ENCODE data around the gene ARID1B.

Gene ARID1B

DNA sequence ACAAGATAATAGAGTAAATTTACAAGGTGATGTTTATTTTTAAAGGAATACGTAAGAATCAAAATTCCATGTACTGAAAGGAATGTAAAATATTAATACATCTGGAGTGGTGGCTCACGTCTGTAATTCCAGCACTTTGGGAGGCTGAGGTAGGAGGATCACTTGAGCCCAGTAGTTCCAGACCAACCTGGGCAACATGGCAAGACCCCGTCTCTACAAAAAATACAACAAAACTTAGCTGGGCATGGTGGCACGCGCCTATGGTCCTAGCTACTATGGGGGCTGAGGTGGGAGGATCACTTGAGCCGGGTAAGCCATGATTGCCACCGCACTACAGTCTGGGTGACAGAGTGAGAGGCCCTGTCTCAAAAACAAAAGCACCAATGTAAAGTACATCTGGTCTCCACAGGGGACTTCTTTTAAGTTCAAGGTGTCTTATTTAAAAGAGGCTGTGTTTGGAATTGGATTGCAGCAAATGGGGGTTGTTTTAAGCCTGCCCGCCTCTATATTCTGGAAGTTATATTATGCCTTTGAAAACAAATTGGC lies 36.9 kb downstream of the ARID1B start:
- TF ChIP-seq, protein P1, sequence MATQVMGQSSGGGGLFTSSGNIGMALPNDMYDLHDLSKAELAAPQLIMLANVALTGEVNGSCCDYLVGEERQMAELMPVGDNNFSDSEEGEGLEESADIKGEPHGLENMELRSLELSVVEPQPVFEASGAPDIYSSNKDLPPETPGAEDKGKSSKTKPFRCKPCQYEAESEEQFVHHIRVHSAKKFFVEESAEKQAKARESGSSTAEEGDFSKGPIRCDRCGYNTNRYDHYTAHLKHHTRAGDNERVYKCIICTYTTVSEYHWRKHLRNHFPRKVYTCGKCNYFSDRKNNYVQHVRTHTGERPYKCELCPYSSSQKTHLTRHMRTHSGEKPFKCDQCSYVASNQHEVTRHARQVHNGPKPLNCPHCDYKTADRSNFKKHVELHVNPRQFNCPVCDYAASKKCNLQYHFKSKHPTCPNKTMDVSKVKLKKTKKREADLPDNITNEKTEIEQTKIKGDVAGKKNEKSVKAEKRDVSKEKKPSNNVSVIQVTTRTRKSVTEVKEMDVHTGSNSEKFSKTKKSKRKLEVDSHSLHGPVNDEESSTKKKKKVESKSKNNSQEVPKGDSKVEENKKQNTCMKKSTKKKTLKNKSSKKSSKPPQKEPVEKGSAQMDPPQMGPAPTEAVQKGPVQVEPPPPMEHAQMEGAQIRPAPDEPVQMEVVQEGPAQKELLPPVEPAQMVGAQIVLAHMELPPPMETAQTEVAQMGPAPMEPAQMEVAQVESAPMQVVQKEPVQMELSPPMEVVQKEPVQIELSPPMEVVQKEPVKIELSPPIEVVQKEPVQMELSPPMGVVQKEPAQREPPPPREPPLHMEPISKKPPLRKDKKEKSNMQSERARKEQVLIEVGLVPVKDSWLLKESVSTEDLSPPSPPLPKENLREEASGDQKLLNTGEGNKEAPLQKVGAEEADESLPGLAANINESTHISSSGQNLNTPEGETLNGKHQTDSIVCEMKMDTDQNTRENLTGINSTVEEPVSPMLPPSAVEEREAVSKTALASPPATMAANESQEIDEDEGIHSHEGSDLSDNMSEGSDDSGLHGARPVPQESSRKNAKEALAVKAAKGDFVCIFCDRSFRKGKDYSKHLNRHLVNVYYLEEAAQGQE (IDR thresholded peaks at IDR 0.05; ENCODE audit: insufficient read depth in 1 of 2, low read depth in 2 of 2, low read length in 2 of 2), result no peak
- TF ChIP-seq POLR2AphosphoS5 (IDR thresholded peaks at IDR 0.05; ENCODE audit: low read depth, low read length), result no peak
- no peak for TF ChIP-seq SIN3A (IDR thresholded peaks at IDR 0.05; ENCODE audit: borderline replicate concordance, insufficient read depth, low read length)
- TF ChIP-seq FOXP2 (optimal IDR thresholded peaks at IDR 0.05; ENCODE audit: borderline replicate concordance, extremely low read depth, extremely low read length, insufficient read depth), result no peak
- TF ChIP-seq TAF1 (IDR thresholded peaks at IDR 0.05; ENCODE audit: borderline replicate concordance, insufficient read depth, low read length), result no peak

DNA sequence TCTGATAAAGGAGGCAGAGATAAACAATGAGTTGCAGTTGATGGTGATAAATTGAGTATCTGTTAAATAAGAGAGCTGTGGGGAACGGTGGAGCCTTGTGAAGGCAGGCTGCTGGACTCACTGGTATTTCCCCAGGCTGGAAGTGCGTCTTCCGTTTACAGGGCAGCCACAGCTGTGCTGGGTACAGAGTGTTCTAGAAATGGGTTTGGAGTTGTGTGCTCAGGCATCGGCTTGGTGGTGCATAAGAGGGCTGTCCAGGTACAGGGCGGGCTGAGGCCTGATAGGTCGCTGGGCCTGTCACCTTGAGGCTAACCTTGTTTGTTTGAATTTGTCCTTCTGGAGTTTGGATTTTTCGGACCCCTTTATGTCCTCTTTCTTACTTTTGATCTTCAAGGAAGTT lies 39.3 kb downstream of the ARID1B start:
- TF ChIP-seq SIN3A (IDR thresholded peaks at IDR 0.05; ENCODE audit: borderline replicate concordance, insufficient read depth, low read length) (no peak), TAF1 (IDR thresholded peaks at IDR 0.05; ENCODE audit: borderline replicate concordance, insufficient read depth, low read length) (no peak), FOXP2 (optimal IDR thresholded peaks at IDR 0.05; ENCODE audit: borderline replicate concordance, extremely low read depth, extremely low read length, insufficient read depth) (no peak), POLR2AphosphoS5 (IDR thresholded peaks at IDR 0.05; ENCODE audit: low read depth, low read length) (no peak)
- TF ChIP-seq, protein P1 (IDR thresholded peaks at IDR 0.05; ENCODE audit: insufficient read depth in 1 of 2, low read depth in 2 of 2, low read length in 2 of 2), result no peak

DNA sequence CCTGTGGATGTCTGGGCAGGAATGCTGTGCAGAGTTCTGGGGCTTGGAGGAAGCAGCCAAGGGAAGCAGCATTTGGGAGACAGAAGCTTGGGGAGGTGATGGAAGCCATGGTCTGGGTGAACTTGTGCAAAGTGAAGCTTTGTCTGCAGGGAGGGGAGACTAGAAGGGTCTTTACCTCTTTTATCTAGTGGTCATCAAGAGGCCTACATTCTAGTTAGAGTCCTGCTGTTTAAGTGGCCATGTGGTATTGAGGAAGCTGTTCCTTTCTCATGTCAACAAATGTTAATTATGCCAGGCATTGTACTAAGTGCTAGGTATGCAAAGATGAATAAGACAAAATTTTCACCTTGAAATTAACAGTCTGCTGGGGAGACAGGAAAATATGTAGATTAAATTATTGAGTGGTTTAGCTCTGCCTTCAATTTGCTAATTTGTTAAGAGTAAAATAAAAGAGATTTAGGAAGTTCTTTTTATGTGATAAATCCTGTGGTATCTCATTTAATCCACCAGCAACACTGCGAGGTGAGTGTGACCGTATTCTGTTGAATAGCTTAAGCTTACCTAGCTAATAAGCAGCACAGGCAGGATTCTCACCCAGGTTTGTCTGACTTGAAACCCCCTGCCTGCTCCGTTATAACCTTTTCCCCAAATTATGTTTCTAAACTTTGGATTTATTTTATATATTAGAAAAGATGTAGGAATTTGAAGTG lies 43.1 kb downstream of the ARID1B start:
- TF ChIP-seq TAF1 (IDR thresholded peaks at IDR 0.05; ENCODE audit: borderline replicate concordance, insufficient read depth, low read length) (no peak), POLR2AphosphoS5 (IDR thresholded peaks at IDR 0.05; ENCODE audit: low read depth, low read length) (no peak), FOXP2 (optimal IDR thresholded peaks at IDR 0.05; ENCODE audit: borderline replicate concordance, extremely low read depth, extremely low read length, insufficient read depth) (no peak)
- TF ChIP-seq, protein P1 (IDR thresholded peaks at IDR 0.05; ENCODE audit: insufficient read depth in 1 of 2, low read depth in 2 of 2, low read length in 2 of 2), result no peak

DNA sequence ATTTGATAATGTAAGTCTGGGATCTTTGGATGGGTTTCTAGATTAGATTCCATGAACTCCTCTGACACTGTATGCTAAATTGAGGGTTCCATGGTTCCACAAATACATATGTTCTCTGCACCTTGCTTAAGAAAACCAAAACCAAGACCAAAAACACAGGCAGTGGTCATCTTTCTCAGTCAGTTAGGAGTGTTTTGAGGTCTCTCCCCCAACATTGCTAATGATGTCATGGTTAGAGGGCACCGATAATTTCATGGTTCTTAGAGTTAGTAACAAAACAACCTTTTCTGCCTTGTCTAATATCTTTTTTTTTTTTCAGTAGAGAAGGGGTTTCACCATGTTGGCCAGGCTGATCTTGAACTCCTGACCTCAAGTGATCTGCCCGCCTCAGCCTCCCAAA lies 44.5 kb downstream of the ARID1B start:
- TF ChIP-seq, protein P1 (IDR thresholded peaks at IDR 0.05; ENCODE audit: insufficient read depth in 1 of 2, low read depth in 2 of 2, low read length in 2 of 2), result no peak
- TF ChIP-seq SIN3A (IDR thresholded peaks at IDR 0.05; ENCODE audit: borderline replicate concordance, insufficient read depth, low read length), result no peak
- no peak for TF ChIP-seq POLR2AphosphoS5 (IDR thresholded peaks at IDR 0.05; ENCODE audit: low read depth, low read length)
- no peak for TF ChIP-seq FOXP2 (optimal IDR thresholded peaks at IDR 0.05; ENCODE audit: borderline replicate concordance, extremely low read depth, extremely low read length, insufficient read depth)
- TF ChIP-seq TAF1 (IDR thresholded peaks at IDR 0.05; ENCODE audit: borderline replicate concordance, insufficient read depth, low read length), result no peak
